WTC11 (cell line): Measurements from ENCODE around the gene PEAR1. TPM values are rescaled to one million over a fixed set of nuclear protein-coding genes. Genes with fewer than 3 reads are reported as not detected.

Experiments
- ATAC-seq: fragments of 200-7000 bp; cut with Tn5 transposase; 2 replicates; pipeline ENCODE4 v1.10.0; 2021; ENCODE audit warnings: mild to moderate bottlenecking, moderate library complexity
- CTCF ChIA-PET: fragments of 300-600 bp; sonication (Branson Sonifier 250); formaldehyde crosslinking; loops from one replicate; lab custom pipeline; 2021; ENCODE audit warnings: antibody characterized with exemption; lab: Charles Lee
- POLR2A ChIA-PET: fragments of 350-600 bp; sonication (Branson Sonifier 250); formaldehyde crosslinking; loops from one replicate; lab custom pipeline; 2021; ENCODE audit warnings: antibody characterized with exemption; lab: Charles Lee
- DNase-seq: peaks from one replicate; pipeline ENCODE4 v3.0.0; 2021; ENCODE audit warnings: low spot score
- H3K27ac Mint-ChIP-seq: 2 replicates; pipeline ENCODE4 v1.8.0; 2021; ENCODE audit warnings: mixed read lengths
- H3K27me3 Mint-ChIP-seq: 2 replicates; pipeline ENCODE4 v1.8.0; 2021; ENCODE audit warnings: low read depth, mild to moderate bottlenecking, moderate library complexity, mixed read lengths
- H3K36me3 Mint-ChIP-seq: 2 replicates; pipeline ENCODE4 v1.8.0; 2021; ENCODE audit warnings: mixed read lengths
- H3K4me1 Mint-ChIP-seq: 2 replicates; pipeline ENCODE4 v1.8.0; 2022; ENCODE audit warnings: mixed read lengths
- H3K4me3 Mint-ChIP-seq: 2 replicates; pipeline ENCODE4 v1.8.0; 2021; ENCODE audit warnings: mild to moderate bottlenecking, moderate library complexity, mixed read lengths
- H3K9me3 Mint-ChIP-seq: 2 replicates; pipeline ENCODE4 v1.8.0; 2021; ENCODE audit warnings: mixed read lengths
- ATF6 ChIP-seq: sonication (generic); formaldehyde crosslinking; IDR thresholded peaks from 2 replicates; pipeline ENCODE4 v1.8.1; 2023; ENCODE audit warnings: mild to moderate bottlenecking, missing genetic modification reagents
- E2F4 ChIP-seq: sonication (generic); formaldehyde crosslinking; IDR thresholded peaks from 2 replicates; pipeline ENCODE4 v1.8.1; 2022; ENCODE audit warnings: low read depth, mild to moderate bottlenecking, moderate library complexity, missing genetic modification reagents, borderline replicate concordance
- E2F5 ChIP-seq: sonication (generic); formaldehyde crosslinking; IDR thresholded peaks from 2 replicates; pipeline ENCODE4 v1.8.1; 2022; ENCODE audit warnings: mild to moderate bottlenecking, moderate library complexity, missing genetic modification reagents
- EMX1 ChIP-seq: fragments of 250-450 bp; sonication (Bioruptor Pico); IDR thresholded peaks from 2 replicates; pipeline ENCODE4 v1.8.0; 2021; ENCODE audit warnings: mild to moderate bottlenecking
- ERG ChIP-seq: fragments of 250-450 bp; sonication (Bioruptor Pico); IDR thresholded peaks from 2 replicates; pipeline ENCODE4 v1.8.0; 2021; ENCODE audit warnings: mild to moderate bottlenecking
- ETV6 ChIP-seq: sonication (generic); formaldehyde crosslinking; IDR thresholded peaks from 2 replicates; pipeline ENCODE4 v1.8.1; 2022; ENCODE audit warnings: mild to moderate bottlenecking, missing genetic modification reagents
- FOXJ3 ChIP-seq: sonication (generic); formaldehyde crosslinking; IDR thresholded peaks from 2 replicates; pipeline ENCODE4 v1.9.0; 2021; ENCODE audit warnings: missing genetic modification reagents, mild to moderate bottlenecking, borderline replicate concordance
- FOXK1 ChIP-seq: sonication (generic); formaldehyde crosslinking; IDR thresholded peaks from 2 replicates; pipeline ENCODE4 v1.8.0; 2022; ENCODE audit warnings: mild to moderate bottlenecking, moderate library complexity, missing genetic modification reagents
- GTF2I ChIP-seq: fragments of 250-450 bp; sonication (Bioruptor Pico); conservative IDR thresholded peaks from 2 replicates; pipeline ENCODE4 v1.4.0; 2021; ENCODE audit warnings: mild to moderate bottlenecking
- MAX ChIP-seq: sonication (generic); formaldehyde crosslinking; IDR thresholded peaks from 2 replicates; pipeline ENCODE4 v1.8.0; 2022; ENCODE audit warnings: mild to moderate bottlenecking, missing genetic modification reagents
- MLX ChIP-seq: sonication (generic); formaldehyde crosslinking; IDR thresholded peaks from 2 replicates; pipeline ENCODE4 v1.8.1; 2023; ENCODE audit warnings: mild to moderate bottlenecking, missing genetic modification reagents, moderate library complexity
- MXD4 ChIP-seq: fragments of 250-450 bp; sonication (Bioruptor Pico); IDR thresholded peaks from 2 replicates; pipeline ENCODE4 v1.8.0; 2021; ENCODE audit warnings: mild to moderate bottlenecking, moderate library complexity, borderline replicate concordance
- NFATC4 ChIP-seq: fragments of 250-450 bp; sonication (Bioruptor Pico); IDR thresholded peaks from 2 replicates; pipeline ENCODE4 v1.9.0; 2021; ENCODE audit warnings: mild to moderate bottlenecking
- NFE2L1 ChIP-seq: sonication (generic); formaldehyde crosslinking; IDR thresholded peaks from 2 replicates; pipeline ENCODE4 v1.8.1; 2023; ENCODE audit warnings: missing genetic modification reagents
- OVOL2 ChIP-seq: fragments of 250-450 bp; sonication (Bioruptor Pico); IDR thresholded peaks from 2 replicates; pipeline ENCODE4 v1.9.0; 2021; ENCODE audit warnings: mild to moderate bottlenecking, borderline replicate concordance
- PREB ChIP-seq: sonication (generic); formaldehyde crosslinking; IDR thresholded peaks from 2 replicates; pipeline ENCODE4 v1.8.1; 2022; ENCODE audit warnings: mild to moderate bottlenecking, missing genetic modification reagents, moderate library complexity, borderline replicate concordance
- TEAD1 ChIP-seq: sonication (generic); formaldehyde crosslinking; IDR thresholded peaks from 2 replicates; pipeline ENCODE4 v1.8.0; 2022; ENCODE audit warnings: mild to moderate bottlenecking, missing genetic modification reagents
- TEAD4 ChIP-seq: sonication (generic); formaldehyde crosslinking; IDR thresholded peaks from 2 replicates; pipeline ENCODE4 v1.8.0; 2022; ENCODE audit warnings: mild to moderate bottlenecking, missing genetic modification reagents
- ZBTB43 ChIP-seq: sonication (generic); formaldehyde crosslinking; IDR thresholded peaks from 2 replicates; pipeline ENCODE4 v1.8.1; 2023; ENCODE audit warnings: mild to moderate bottlenecking, missing genetic modification reagents
- ZNF138 ChIP-seq: sonication (generic); formaldehyde crosslinking; conservative IDR thresholded peaks from 2 replicates; pipeline ENCODE4 v1.8.1; 2022; ENCODE audit warnings: mild to moderate bottlenecking, moderate library complexity, missing genetic modification reagents
- ZNF423 ChIP-seq: fragments of 250-450 bp; sonication (Bioruptor Pico); IDR thresholded peaks from 2 replicates; pipeline ENCODE4 v2.1.2; 2022; ENCODE audit warnings: mild to moderate bottlenecking, moderate library complexity
- total RNA-seq: library from RNA; stranded (reverse); gene quantifications from 3 replicates; pipeline ENCODE4 v1.2.3, GENCODE V29; 2021

Gene PEAR1
- total RNA-seq, 1 experiment from 2014 or later = 1.6 TPM

- no peaks in the 10 kb centered on the region for H3K9me3 Mint-ChIP-seq
- no peak overlapping the region for H3K4me3 Mint-ChIP-seq
- no peaks in the 10 kb centered on the region for H3K36me3 Mint-ChIP-seq
- no peak overlapping the region for H3K27ac Mint-ChIP-seq
- no peak for ATAC-seq
- H3K27me3 Mint-ChIP-seq = peaks cover 32% of the 10 kb centered on the region
- CTCF ChIA-PET = interaction anchor here (0.9 to 4.3 kb wide), 9 partner anchors 10 to 223 kb away, joined by 3 to 42 read pairs (median 11); partner anchors contain the start of genes HDGF, INSRR and NTRK1
- no peak for TF ChIP-seq NFE2L1 (CRISPR knock-in tag)
- no peak for TF ChIP-seq MLX (CRISPR knock-in tag)
- TF ChIP-seq ZNF138 (CRISPR knock-in tag) = no peak
- TF ChIP-seq, all 79 proteins: peak for 0
- no peak for DNase-seq
- POLR2A ChIA-PET = no interaction called here
- peaks cover 14% of the 10 kb centered on the region for H3K4me1 Mint-ChIP-seq
Observed at GRCh38 chr1:156912310-156912709, 18.8 kb downstream of the PEAR1 start.

- DNase-seq (peak; percentile 58), ATAC-seq (peak; percentile 85)
- ChIA-PET CTCF (interaction anchor here (0.5 to 4.3 kb wide), 21 partner anchors 11 to 294 kb away, joined by 3 to 42 read pairs (median 5); partner anchors contain the start of genes HAPLN2, HDGF, INSRR and NTRK1), POLR2A (interaction anchor here (0.7 kb wide), 1 partner anchor 11 kb away, joined by 4 read pairs; no protein-coding TSS in a partner anchor)
- H3K27me3 Mint-ChIP-seq = peaks cover 40% of the 10 kb centered on the region
- no peaks in the 10 kb centered on the region for H3K36me3 Mint-ChIP-seq
- H3K4me3 Mint-ChIP-seq = no peak overlapping the region
- TF ChIP-seq ERG (CRISPR knock-in tag) = no peak
- TF ChIP-seq OVOL2 (CRISPR knock-in tag) = no peak
- TF ChIP-seq FOXJ3 (CRISPR knock-in tag) = no peak
- no peak for TF ChIP-seq MXD4 (CRISPR knock-in tag)
- no peak for TF ChIP-seq PREB
- TF ChIP-seq MAX (CRISPR knock-in tag) = no peak
- TF ChIP-seq ZNF423 = no peak
- no peak for TF ChIP-seq ETV6 (CRISPR knock-in tag)
- no peaks in the 10 kb centered on the region for H3K9me3 Mint-ChIP-seq
- H3K27ac Mint-ChIP-seq = no peak overlapping the region
- H3K4me1 Mint-ChIP-seq = peaks cover 14% of the 10 kb centered on the region
Observed at GRCh38 chr1:156912861-156913808, 19.6 kb downstream of the PEAR1 start.

GRCh38 chr1:156913809-156914387 is 20.4 kb downstream of the PEAR1 start:
- CTCF ChIA-PET = interaction anchor here (0.6 to 4.3 kb wide), 16 partner anchors 12 to 295 kb away, joined by 3 to 42 read pairs (median 6); partner anchors contain the start of genes HAPLN2, INSRR and NTRK1
- H3K27ac Mint-ChIP-seq = no peak overlapping the region
- POLR2A ChIA-PET = interaction anchor here (0.7 kb wide), 1 partner anchor 10 kb away, joined by 4 read pairs; no protein-coding TSS in a partner anchor
- TF ChIP-seq E2F4 (CRISPR knock-in tag) (no peak), TEAD1 (no peak), ATF6 (CRISPR knock-in tag) (no peak), FOXK1 (CRISPR knock-in tag) (no peak), EMX1 (no peak), ZBTB43 (CRISPR knock-in tag) (no peak), E2F5 (CRISPR knock-in tag) (no peak), OVOL2 (CRISPR knock-in tag) (no peak), TEAD4 (CRISPR knock-in tag) (no peak), GTF2I (no peak), NFATC4 (CRISPR knock-in tag) (no peak)

More at GRCh38 chr1:156913809-156914387, 20.4 kb downstream of the PEAR1 start:
- peaks cover 14% of the 10 kb centered on the region for H3K4me1 Mint-ChIP-seq
- no peaks in the 10 kb centered on the region for H3K36me3 Mint-ChIP-seq
- DNase-seq (no peak), ATAC-seq (no peak)
- peaks cover 4% of the 10 kb centered on the region; the same call in 1 of the 2 replicates for H3K9me3 Mint-ChIP-seq
- peaks cover 47% of the 10 kb centered on the region for H3K27me3 Mint-ChIP-seq
- no peak overlapping the region for H3K4me3 Mint-ChIP-seq
